Measurements from ENCODE around the gene GABARAP. TPM values are rescaled to one million over a fixed set of nuclear protein-coding genes. Genes with fewer than 3 reads are reported as not detected.

Gene GABARAP
- total and polyA plus RNA-seq, 2 of the 13 experiments (the other 11 are each of a cell fraction or from before 2014, with no cell fraction given): 161 to 310 TPM

DNA sequence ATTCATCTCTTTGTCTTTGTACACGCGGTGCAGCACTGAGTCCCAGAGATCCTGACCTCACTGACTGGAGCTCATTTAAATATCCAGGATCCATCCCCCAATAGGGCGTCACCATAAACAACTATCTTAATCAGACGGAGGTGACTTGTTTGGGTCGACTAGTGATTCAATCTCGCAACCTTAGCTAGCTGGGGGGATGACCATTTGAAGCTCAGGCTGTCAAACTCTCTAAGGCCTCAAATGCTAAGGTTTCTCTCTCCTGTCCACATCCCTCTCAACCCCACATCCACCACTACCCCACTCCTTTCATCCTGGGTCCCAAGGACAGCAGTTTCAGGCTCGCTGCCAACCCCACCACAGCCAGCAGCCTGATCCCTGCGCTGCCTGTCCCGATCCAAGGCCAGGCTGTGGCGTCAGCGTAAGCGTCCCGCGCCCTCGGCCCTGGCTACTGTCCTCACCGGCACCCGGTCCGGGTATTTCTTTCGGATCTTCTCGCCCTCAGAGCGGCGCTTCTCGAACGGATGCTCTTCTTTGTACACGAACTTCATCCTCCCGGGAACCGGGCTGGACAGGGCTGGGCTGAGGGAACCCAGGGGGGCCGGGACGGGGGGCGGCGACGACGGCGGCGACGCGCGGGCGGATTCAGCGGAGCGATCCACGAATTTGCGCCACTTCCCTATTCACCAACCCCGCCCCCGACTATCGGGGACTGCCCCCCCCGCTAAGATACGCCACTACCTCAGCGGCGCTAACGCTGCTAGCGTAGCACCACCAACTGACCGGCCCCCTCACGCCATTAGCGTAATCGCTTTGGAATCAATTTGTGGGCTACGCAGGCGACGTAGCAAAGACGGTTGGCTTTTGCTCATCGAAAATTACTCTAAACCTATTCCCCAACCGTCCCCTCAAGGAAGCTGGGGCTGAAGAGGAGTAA lies at the start of gene GABARAP (continued):
- TF ChIP-seq, protein P1, sequence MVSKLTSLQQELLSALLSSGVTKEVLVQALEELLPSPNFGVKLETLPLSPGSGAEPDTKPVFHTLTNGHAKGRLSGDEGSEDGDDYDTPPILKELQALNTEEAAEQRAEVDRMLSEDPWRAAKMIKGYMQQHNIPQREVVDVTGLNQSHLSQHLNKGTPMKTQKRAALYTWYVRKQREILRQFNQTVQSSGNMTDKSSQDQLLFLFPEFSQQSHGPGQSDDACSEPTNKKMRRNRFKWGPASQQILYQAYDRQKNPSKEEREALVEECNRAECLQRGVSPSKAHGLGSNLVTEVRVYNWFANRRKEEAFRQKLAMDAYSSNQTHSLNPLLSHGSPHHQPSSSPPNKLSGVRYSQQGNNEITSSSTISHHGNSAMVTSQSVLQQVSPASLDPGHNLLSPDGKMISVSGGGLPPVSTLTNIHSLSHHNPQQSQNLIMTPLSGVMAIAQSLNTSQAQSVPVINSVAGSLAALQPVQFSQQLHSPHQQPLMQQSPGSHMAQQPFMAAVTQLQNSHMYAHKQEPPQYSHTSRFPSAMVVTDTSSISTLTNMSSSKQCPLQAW (CRISPR knock-in tag; IDR thresholded peaks at IDR 0.05): peak; percentile 61; the same call in 1 of the 2 replicates
- TF ChIP-seq, protein P2, sequence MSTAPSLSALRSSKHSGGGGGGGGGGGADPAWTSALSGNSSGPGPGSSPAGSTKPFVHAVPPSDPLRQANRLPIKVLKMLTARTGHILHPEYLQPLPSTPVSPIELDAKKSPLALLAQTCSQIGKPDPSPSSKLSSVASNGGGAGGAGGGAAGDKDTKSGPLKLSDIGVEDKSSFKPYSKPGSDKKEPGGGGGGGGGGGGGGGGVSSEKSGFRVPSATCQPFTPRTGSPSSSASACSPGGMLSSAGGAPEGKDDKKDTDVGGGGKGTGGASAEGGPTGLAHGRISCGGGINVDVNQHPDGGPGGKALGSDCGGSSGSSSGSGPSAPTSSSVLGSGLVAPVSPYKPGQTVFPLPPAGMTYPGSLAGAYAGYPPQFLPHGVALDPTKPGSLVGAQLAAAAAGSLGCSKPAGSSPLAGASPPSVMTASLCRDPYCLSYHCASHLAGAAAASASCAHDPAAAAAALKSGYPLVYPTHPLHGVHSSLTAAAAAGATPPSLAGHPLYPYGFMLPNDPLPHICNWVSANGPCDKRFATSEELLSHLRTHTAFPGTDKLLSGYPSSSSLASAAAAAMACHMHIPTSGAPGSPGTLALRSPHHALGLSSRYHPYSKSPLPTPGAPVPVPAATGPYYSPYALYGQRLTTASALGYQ (CRISPR knock-in tag; IDR thresholded peaks at IDR 0.05): no peak
- peak; percentile 58; the same call in 1 of the 2 replicates for TF ChIP-seq PHF21A (CRISPR knock-in tag; IDR thresholded peaks at IDR 0.05)
- TF ChIP-seq, protein P3, sequence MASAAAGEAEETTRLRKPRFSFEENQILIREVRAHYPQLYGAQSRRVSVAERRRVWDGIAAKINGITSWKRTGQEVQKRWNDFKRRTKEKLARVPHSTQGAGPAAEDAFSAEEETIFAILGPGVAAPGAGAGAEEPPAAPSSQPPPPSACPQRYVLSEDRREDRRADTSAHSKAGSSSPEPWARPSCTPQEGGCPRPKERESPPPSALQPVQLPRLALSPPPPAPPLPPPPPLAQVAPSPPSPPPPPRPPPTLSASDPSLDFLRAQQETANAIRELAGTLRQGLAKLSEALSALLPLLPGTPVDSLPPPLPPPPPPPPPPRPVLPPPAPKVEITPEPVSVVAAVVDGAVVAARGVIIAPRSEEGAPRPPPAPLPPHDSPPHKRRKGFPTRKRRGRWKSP (CRISPR knock-in tag; IDR thresholded peaks at IDR 0.05): no peak; the same call in none of the 2 replicates
- TF ChIP-seq ZNF776 (CRISPR knock-in tag; IDR thresholded peaks at IDR 0.05): peak; percentile 45; the same call in 1 of the 2 replicates
- TF ChIP-seq GATAD1 (CRISPR knock-in tag; IDR thresholded peaks at IDR 0.05): peak; percentile 66
- TF ChIP-seq NR2F6 (IDR thresholded peaks at IDR 0.05): no peak
- TF ChIP-seq NR2F6 (CRISPR knock-in tag; IDR thresholded peaks at IDR 0.05): no peak
- TF ChIP-seq ZNF724P (CRISPR knock-in tag; IDR thresholded peaks at IDR 0.05; ENCODE audit: borderline replicate concordance): peak; percentile 88; the same call in 1 of the 2 replicates
- 0 out of 2 replicates have a peak, but pooled peaks have one; percentile 6 for TF ChIP-seq ZC3H4 (CRISPR knock-in tag; IDR thresholded peaks at IDR 0.05; ENCODE audit: borderline replicate concordance)
- TF ChIP-seq HDAC6 (IDR thresholded peaks at IDR 0.05; ENCODE audit: low read depth, low read length): no peak
- TF ChIP-seq ZNF598 (CRISPR knock-in tag; IDR thresholded peaks at IDR 0.05; ENCODE audit: borderline replicate concordance): no peak
- TF ChIP-seq SP4 (CRISPR knock-in tag; IDR thresholded peaks at IDR 0.05): peak; percentile 36; the same call in 1 of the 2 replicates
- TF ChIP-seq, protein P4, sequence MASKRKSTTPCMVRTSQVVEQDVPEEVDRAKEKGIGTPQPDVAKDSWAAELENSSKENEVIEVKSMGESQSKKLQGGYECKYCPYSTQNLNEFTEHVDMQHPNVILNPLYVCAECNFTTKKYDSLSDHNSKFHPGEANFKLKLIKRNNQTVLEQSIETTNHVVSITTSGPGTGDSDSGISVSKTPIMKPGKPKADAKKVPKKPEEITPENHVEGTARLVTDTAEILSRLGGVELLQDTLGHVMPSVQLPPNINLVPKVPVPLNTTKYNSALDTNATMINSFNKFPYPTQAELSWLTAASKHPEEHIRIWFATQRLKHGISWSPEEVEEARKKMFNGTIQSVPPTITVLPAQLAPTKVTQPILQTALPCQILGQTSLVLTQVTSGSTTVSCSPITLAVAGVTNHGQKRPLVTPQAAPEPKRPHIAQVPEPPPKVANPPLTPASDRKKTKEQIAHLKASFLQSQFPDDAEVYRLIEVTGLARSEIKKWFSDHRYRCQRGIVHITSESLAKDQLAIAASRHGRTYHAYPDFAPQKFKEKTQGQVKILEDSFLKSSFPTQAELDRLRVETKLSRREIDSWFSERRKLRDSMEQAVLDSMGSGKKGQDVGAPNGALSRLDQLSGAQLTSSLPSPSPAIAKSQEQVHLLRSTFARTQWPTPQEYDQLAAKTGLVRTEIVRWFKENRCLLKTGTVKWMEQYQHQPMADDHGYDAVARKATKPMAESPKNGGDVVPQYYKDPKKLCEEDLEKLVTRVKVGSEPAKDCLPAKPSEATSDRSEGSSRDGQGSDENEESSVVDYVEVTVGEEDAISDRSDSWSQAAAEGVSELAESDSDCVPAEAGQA (IDR thresholded peaks at IDR 0.05; ENCODE audit: low read depth): 0 out of 2 replicates have a peak, but pooled peaks have one; percentile 10
- TF ChIP-seq, protein P4 (CRISPR knock-in tag; IDR thresholded peaks at IDR 0.05; ENCODE audit: borderline replicate concordance): no peak
- peak; percentile 35; the same call in 1 of the 2 replicates for TF ChIP-seq HOXA9 (CRISPR knock-in tag; IDR thresholded peaks at IDR 0.05; ENCODE audit: borderline replicate concordance)
- TF ChIP-seq NR1H2 (CRISPR knock-in tag; IDR thresholded peaks at IDR 0.05; ENCODE audit: borderline replicate concordance, low read depth): 0 out of 2 replicates have a peak, but pooled peaks have one; percentile 64
- TF ChIP-seq ZNF766 (CRISPR knock-in tag; IDR thresholded peaks at IDR 0.05; ENCODE audit: borderline replicate concordance): no peak
